Left lobe of liver (tissue), 2 donors: Measurements from ENCODE around the gene FN3K. TPM values are rescaled to one million over a fixed set of nuclear protein-coding genes. Genes with fewer than 3 reads are reported as not detected.

ENCODE experiments used
- ATAC-seq: fragments of 200-7000 bp; cut with Tn5 transposase; one replicate; pipeline ENCODE4 v1.9.1; 2020; ENCODE audit warnings: mild to moderate bottlenecking, moderate library complexity
- DNase-seq: peaks from one replicate; pipeline ENCODE4 v3.0.0-alpha.2; 2020; ENCODE audit warnings: low spot score
- total RNA-seq: library from RNA; stranded (reverse); gene quantifications from one replicate; pipeline ENCODE4 v1.2.1, GENCODE V29; 2021
- donor health status: DM: no; HTN: no; CAD: no; lungs with moderate emphysema.
- donor health status: DM: no; HTN: yes; CAD: no.

Gene FN3K
- total RNA-seq = 64.1 TPM

- ATAC-seq (peak; percentile 76), DNase-seq (peak; percentile 75)
Observed at GRCh38 chr17:82734987-82735866, at the start of gene FN3K. FN3K (plus strand) TSS chr17:82735615; CDS start chr17:82735637, 22 bp downstream.

- DNase-seq (no peak), ATAC-seq (no peak)
Observed at GRCh38 chr17:82686366-82687324, 48.8 kb upstream of the FN3K start.

DNA sequence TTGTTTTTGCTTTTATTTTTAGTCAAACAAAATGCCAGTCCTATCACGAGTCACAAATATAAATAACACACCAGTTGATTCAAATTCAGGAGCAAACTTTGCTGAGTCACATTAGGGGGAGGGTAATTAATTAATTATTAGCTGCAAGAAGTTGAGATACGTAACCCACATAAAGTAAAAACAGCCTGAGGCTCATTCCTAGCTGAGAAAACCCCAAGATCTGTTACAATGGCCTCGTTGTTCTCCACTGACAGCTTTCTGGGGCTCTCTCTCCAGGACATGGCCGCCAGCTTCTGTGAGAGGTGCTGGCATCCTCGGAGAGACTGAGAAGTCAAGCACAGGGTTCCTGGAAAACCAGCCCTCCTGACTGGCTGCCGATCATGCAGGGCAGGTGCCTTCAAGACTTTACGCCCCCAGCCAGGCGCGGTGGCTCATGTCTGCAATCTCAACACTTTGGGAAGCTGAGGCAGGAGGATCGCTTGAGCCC lies 48.0 kb upstream of the FN3K start:
- ATAC-seq (peak; percentile 42), DNase-seq (no peak)

GRCh38 chr17:82687871-82688270 lies 47.5 kb upstream of the FN3K start:
- peak; percentile 28 for ATAC-seq
- no peak for DNase-seq

GRCh38 chr17:82689077-82689476 lies 46.3 kb upstream of the FN3K start:
- DNase-seq (no peak), ATAC-seq (no peak)

DNA sequence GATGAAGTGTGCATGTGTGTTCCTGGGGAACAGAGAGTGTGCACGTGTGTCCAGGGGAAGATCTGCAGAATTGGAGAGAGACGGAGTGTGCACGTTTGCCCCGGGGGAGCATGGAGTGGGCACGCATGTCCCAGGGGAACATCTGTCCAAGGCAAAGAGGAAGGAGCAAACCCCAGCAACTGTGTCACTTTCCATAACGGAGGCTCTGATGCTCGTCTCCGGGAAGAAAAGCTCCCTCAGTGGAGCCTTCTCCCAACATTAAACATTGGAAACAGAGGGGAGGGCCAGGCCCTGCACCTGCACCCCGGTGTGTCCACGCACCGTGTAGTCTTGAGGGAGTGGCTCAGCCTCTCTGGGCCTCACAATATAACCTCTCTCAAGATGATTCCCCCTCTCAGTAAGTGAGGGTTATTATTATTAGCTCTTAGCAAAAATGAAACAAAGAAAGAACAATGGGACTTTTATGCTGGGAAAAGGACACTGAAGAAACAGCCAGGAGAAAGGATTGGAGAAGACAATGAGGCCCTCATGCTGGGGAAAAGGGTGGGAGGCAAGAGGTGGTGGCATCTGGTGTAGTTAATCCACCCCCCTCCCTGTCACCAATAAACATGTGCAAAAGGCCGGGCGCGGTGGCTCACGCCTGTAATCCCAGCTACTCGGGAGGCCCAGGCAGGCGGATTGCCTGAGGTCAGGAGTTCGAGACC lies 44.5 kb upstream of the FN3K start:
- ATAC-seq (no peak), DNase-seq (no peak)

- no peak for DNase-seq
Observed at GRCh38 chr17:82691714-82692113, 43.7 kb upstream of the FN3K start.

DNA sequence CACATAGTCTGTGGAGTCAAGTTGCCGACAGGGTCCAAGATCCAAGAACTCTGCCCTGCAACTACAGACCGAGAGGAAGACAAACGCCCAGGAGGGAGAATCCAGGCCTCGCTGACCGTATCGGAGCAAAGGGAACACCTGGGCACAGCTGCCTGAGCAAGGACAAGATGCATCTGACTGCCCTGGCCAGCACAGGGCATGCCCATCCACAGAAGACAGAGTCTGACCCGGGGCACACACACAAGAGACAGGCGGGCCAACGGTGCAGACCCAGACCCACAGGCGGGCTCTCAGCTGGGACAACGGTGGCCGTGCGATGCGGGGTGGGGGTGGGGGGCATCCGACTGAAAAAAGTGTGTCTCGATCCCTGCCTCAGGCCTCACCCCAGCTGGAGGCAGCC lies 43.1 kb upstream of the FN3K start:
- DNase-seq = no peak
- no peak for ATAC-seq

More at GRCh38 chr17:82691714-82692113, 43.7 kb upstream of the FN3K start:
- no peak for ATAC-seq

DNA sequence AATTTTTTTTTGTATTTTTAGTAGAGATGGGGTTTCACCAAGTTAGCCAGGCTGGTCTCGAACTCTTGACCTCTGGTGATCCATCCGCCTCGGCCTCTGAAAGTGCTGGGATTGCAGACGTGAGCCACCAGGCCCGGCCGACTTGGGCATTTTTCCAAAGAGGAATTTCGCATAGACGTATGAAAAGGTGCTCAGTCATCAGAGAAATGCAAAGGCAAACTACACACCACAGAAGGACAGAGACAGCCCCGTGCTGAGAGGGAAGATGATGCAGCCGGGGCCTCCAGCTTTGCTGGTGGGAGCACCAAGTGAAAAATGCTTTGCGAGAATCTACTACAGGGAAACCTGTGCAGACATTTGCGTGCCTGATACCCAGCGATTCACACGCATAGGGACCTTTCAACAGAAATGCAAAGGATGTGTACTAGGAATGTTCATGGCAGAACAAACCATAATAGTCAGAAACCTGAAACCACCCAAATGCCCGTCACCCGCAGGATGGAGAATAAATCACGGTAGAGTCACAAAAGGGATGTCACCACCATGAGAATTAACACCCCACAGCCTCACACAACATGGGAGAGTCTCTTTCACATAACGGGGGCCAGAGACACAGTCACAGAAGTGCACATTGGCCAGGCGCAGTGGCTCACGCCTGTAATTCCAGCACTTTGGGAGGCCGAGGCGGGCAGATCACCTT lies 42.1 kb upstream of the FN3K start:
- no peak for DNase-seq
- ATAC-seq = no peak

DNA sequence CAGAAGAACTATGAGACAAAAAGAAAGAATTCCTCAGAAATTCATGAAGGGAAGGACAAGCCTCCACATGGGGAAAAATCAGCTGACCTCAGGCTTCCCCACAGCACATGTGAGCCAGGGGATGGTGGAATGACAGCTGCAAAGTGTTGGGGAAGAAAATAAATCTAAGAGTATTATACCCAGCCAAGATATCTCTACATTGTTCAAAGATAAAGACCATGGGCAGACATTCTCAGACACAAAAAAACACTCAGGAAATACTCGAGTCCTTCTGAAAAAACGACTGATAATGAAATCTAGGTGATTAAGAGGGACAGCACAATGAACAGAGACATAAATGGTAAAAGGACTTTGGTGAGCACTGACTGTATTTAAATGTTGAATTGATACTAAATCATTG lies 40.8 kb upstream of the FN3K start:
- DNase-seq (no peak), ATAC-seq (no peak)

DNA sequence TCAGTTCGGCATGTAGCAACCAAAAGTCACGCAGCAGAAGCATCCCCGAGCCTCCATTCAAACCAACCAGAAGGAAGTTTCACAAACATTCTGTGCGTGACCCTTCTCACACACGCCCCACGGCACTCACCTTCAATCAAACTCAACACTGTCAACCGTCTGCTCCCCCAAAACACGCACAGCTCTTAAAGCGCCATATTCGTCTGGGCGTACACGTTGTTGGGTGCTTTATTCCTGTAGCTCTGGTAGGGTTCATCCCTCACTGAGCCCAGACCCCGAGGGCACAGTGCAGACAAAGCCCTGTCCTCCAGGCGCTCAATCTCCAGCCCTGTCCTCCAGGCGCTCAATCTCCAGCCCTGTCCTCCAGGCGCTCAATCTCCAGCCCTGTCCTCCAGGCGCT lies 39.2 kb upstream of the FN3K start:
- no peak for ATAC-seq
- DNase-seq = no peak

GRCh38 chr17:82696916-82697807 lies 38.3 kb upstream of the FN3K start:
- DNase-seq = no peak
- no peak for ATAC-seq

DNA sequence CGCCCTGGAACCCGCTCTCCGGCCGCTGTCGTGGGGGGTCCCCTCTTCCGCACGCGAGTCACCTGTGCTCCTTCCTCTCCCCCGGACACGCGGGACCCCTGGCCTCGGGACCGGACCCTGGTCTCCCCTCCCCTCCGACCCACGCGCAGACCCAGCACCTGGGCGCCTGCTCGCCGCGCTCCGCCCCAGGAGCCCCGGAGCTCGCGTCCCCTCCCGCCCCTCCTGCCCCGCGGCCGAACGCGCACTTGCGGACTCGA lies 37.7 kb upstream of the FN3K start:
- ATAC-seq (no peak), DNase-seq (no peak)

DNA sequence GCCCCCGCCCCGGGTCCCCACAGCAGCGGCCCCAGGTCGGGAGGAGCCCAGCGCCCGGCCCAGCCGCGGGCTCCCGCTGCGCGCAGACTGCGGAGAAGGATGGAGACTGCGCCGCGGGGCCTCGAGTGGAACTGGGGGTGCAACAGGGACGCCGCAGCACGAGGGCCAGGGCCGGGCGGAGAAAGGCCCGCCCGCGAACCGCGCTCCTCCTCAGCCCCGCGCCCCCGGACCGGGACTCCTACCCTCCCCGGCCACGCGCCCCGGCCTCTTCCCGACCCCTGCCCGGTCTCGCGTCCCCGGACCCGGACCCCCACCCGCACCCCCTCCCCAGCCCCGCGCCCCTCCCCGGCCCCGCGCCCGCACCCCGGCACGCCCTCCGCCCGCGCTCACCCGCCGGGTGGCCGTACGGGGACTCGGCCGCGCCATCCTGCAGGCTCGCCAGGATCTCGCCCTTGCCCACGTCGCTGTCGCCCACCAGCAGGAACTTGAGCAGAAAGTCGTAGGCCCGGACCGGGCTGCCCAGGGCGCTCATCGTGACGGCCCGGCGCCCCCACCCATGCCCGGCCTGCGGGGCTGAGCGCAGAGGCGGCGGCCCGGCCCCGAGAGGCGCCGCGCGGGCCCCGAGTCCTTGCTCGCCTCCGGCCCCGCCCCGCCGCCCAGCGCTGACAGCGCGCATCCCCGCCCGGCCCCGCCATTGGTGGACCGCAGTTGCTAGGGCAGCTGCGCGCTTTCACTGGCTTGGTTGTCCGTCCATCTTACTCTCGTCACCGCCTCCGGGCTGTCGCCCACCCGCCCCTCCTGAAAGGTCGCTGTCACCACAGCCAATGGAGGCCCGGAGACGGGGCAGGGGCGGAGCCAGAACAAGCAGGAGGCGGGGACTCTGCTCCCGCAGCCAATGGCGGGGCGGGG lies 37.1 kb upstream of the FN3K start, which contains the start of gene RAB40B:
RAB40B (minus strand) TSS at position 634 of the 909 bp plus-strand sequence; CDS start at position 532, 102 bp downstream.
- ATAC-seq = peak; percentile 96

DNA sequence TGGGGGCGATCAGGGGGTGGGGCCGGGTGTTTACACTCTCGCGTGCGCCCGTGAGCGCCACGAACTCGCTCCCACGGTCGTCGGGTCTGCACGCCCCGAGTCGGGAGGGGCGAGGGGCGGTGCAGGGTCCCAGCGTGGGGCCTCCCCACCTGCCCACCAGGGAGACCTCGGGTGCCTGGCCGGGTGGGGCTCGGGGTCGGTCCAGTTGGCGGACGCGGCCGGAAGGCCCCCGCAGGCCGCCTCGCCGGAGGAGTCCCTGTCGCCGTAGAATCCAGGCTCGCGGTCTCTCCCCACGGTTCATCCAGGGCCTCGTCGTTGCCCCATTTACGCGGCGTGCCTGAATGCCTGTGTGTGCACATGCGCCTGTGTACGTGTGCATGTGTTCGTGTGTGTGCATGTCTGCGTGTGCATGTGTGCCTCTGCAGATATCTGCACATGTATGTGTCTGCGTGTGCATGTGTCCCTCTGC lies 36.4 kb upstream of the FN3K start:
- DNase-seq (no peak), ATAC-seq (peak; percentile 17)

More for the DNA sequence above, 37.1 kb upstream of the FN3K start, which contains the start of gene RAB40B:
- peak; percentile 100 for DNase-seq

GRCh38 chr17:82699551-82699950 lies 35.9 kb upstream of the FN3K start:
- ATAC-seq (no peak), DNase-seq (no peak)

GRCh38 chr17:82702231-82702927 lies 33.0 kb upstream of the FN3K start:
- DNase-seq (no peak), ATAC-seq (no peak)
